Embryonic facial prominence (tissue), 1 donor: ENCODE results near the gene ADAR.

Source experiments
- DNase-seq: peaks from one replicate; pipeline ENCODE4 v3.0.0-alpha.2; 2016; ENCODE audit errors: extremely low spot score

The ADAR gene

DNA sequence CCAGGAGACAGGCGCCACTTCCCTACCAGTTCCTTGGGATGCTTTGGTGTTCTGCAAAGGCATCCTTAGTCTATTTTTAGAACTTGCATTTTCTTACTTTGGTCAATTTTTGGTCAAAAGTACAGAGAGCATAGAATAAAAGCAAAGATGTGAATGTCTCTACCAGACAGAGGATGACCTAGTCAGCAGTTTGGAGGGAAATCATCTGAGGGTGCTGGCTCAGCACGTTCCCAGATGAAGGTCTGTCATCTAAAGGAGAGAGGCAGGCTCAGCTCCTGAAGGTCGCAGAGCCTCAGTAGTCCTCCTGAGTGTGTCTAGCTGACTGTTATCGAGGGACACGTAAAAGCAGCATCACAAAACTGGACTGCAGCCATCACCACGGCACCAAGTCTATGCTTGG is 25.1 kb downstream of the ADAR start:
- no peak for DNase-seq

DNA sequence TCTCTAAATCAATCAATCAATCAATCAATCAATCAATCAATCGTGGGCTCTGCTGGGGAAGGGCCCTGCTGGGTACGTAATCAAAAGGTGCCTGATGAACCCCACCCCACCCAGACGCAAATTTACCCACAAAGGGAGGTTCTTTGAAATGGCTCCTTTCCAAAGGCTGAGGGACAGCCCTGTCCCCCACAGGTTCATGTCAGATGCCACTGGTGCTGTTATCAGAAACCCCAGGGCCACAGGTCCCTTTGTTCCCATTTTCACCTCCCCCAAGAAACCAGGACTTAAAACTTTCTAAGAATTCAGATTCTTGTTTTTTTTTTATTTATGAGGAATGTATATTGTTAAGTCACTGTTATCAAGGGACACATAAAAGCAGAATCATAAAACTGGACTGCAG is 26.2 kb downstream of the ADAR start:
- DNase-seq: no peak

DNA sequence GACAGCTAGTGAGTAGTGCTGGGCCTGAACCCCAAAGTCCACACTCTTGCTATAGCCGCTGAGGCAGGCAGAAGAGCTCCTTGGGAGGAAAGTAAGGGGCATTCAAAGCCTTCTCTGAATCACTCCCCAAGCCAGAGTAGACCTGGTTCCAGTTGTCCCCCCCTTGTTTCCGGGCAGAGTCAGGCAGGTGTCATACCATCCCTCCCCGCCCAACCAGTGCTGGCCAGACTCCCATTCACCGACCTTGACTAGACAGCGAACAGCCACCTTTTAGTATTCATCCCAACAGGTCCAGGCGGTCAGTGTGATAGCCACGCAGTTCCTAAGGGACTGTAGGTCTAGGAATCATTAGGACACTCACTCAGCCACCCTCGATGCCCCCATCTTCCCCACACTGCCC is 28.6 kb downstream of the ADAR start:
- DNase-seq: no peak

DNA sequence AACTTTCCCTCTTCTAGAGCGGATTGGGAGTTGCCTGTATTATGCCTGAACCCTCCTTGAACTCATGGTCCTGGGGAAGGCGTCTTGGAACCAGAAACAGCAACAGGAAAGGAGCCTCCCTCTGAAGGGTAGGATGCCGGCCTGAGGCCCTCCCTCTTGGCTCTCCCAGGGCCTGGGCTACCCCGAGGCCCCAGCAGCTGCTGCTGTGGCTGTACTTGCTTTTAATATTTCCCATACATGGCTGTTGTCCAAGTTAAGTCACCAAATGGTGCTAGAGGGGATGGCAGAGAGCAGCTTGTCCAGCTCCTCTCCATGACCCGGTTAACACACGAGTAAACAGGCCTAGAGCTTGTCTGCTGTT is 29.9 kb downstream of the ADAR start:
- DNase-seq: no peak

DNA sequence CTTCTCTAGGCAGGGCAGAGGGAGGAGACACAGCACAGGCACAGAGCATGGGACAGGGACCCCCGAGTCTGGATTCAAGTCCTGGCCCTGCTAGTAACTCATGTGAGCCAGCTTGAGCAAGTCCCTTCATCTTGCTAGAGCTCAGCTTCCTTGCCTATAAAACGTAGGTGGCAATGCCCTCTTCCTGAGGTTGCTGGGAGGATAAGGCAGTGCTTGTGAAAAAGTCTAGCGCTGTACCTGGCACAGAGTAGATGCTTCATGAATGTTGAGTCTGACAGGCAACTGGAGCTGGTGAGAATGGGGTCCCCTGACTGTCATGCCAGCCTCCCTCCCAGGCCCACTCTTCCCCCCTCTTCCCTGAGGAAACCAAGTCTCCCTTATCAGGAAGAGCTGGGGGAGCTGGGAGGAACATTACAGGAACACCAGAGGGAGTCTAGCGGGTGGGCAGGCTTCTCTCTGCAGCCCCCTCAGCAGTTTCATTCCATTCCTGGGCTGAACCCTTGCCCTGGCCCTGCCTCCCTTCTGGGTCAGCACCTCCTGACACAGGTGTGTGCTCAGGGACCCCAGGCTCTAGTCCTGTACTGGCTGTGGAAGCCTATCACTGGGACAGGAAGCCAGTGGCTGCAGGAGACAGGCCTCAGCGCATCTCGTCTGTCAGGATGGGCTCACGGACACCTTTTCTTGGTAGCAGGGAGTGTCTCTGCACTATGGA is 30.5 kb downstream of the ADAR start:
- no peak for DNase-seq

DNA sequence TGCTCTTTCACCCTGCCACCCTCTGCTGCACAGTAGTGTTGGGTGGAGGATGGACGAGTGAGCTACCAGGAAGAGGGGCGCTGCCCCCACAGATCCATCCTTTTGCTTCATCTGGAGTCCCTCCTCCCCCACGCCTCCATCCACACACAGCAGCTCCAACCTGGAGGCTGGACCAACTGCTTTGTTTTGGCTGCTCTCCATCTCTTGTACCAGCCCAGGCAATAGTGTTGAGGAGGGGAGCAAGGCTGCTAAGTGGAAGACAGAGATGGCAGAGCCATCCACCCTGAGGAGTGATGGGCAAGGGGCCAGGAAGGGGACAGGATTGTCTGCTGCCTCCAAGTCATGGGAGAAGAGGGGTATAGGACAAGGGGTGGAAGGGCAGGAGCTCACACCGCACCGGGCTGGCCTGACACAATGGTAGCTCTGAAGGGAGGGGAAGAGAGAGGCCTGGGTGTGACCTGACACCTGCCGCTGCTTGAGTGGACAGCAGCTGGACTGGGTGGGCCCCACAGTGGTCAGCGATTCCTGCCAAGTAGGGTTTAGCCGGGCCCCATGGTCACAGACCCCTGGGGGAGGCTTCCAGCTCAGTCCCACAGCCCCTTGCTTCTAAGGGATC is 31.9 kb downstream of the ADAR start:
- no peak for DNase-seq

DNA sequence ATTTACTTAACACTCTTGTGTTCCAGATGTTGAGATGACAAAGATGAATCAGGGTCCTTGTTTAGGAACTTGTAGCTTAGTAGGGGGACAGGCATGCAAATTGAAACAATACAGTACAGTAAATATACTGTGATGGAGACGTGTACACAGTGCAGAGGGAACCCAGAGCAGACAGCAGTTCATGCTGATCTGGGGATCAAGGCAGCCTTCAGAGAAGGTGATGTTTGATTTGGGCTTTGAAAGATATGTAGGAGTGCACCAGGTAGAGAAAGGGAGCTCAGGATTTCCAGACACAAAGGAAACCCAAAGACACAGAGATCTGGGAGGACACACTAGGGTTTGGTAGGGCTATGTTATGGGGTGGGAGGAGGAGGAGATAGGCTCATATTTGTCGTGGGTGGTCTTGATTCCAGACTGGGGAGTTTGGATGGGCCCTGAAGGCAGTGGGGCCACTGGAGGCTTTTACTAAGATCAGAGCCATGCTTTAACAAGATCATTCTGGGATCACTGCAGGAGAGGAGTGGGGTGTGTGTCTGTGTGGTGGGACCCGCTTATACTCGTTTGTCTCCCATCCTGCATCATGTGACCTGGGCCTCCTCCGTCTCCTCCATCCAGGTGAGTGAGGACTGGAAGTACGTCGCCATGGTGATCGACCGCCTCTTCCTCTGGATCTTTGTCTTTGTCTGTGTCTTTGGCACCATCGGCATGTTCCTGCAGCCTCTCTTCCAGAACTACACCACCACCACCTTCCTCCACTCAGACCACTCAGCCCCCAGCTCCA is 32.6 kb downstream of the ADAR start:
- no peak for DNase-seq

DNA sequence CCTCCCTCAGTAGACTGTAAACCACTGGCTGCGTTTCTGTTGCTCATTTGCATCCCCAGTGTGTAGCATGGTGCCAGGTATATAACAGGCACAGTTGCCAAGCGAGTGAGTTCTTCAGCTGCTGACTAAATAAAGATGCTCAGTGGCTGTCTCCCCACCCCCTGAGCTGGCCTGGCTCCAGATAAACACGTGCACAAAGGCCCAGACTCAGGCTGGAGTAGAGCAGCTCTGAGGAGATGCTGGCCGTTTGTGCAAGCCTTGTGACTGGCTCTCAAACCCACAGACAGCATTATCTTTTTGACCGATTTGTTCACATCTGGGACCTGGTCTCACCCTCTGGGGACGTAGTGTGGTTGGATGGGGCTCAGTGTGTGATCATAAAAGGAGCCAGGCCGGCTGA is 33.3 kb downstream of the ADAR start:
- no peak for DNase-seq

DNA sequence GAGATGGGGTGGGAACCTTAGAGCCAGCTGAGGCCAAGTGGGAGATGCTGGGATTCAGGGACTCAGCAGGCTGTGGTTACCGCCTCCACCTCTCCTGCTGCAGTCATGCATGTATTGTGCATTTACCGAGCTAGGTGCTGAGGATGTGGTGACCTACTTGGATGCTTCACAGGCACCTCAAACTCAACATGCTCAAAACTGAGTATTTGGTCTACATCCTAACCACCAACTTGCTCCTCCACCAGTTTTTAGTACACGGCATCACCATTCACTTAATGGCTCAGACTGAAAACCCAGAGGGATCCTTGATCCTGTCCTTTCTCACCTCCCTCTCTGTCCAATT is 34.8 kb downstream of the ADAR start:
- no peak for DNase-seq

DNA sequence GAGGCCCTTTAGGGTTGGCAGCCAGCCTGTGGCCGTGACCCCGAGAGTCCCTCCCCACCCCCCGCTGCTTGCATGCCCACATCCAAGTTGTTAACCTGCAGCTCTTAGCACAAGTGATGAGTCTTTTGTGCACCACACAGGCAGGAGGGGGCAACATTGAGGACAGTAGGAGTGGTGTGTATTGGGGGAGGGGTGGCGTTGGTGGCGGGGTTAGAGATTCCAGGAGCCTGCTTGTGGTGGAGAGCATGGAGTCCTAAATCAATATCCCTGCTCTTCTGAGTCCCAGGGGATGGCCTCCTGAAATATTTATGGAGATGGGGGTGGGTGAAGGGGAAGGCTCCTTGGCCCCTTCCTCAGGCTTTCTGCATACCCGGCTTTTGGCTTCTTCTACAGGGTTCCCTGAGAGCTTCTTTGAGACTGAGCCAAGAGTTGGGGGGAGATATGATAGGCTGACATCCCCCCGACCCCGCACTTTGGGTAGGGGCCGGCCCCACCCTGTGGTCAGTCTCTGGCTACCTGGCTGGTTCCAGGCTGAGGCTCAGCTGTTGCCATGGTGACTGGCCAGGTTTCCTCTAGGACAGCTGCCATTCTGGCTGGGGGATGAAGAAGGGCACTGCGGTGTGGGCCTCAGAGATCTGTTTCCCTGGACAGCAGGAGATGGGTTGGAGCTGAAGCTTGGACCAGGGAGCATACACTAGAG is 35.4 kb downstream of the ADAR start:
- DNase-seq: no peak

DNA sequence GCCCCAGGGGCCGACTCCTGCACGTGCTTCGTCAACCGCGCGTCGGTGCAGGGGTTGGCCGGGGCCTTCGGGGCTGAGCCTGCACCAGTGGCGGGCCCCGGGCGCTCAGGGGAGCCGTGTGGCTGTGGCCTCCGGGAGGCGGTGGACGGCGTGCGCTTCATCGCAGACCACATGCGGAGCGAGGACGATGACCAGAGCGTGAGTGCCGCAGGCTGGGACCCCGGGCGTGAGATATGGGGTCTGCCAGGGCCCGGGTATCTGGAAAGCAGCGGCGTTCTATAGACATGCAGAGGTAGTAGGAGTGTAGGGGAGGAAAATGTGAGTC is 36.1 kb downstream of the ADAR start:
- DNase-seq: no peak

DNA sequence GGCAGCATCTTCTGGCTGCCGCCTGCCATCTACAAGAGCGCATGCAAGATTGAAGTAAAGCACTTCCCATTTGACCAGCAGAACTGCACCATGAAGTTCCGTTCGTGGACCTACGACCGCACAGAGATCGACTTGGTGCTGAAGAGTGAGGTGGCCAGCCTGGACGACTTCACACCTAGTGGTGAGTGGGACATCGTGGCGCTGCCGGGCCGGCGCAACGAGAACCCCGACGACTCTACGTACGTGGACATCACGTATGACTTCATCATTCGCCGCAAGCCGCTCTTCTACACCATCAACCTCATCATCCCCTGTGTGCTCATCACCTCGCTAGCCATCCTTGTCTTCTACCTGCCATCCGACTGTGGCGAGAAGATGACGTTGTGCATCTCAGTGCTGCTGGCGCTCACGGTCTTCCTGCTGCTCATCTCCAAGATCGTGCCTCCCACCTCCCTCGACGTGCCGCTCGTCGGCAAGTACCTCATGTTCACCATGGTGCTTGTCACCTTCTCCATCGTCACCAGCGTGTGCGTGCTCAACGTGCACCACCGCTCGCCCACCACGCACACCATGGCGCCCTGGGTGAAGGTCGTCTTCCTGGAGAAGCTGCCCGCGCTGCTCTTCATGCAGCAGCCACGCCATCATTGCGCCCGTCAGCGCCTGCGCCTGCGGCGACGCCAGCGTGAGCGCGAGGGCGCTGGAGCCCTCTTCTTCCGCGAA is 36.6 kb downstream of the ADAR start:
- DNase-seq: no peak

DNA sequence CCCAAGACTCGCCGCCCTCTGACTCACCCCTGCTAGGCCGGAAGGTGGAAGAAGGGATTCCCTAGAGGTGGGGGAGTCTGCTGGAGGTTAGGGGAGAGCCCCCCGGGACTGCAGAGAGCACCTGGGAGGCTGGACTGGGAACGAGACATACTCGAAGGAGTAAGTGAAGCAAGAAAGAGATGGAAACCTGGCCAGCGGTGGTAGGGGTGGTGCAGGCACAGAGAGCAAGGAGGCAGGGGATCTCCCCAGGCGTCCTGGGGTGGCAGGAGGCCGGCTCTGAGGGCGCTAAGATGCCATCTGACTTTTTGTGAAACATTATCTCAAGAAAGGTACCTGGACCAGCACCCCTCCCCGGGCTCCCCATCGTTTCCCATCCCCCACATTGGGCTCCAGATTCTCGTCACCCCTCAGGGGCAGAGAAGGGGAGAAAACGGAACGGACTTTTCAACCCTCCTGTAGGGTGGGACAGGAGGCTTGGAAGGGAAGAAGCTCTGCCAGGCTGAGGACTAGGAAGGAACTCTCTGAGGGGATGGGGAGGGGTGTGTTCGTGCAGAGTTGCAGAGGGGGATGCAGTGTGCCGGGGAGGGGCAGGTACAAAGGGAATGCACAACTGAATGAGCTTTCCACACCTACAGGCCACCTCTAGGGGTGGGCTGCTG is 39.7 kb downstream of the ADAR start:
- no peak for DNase-seq

DNA sequence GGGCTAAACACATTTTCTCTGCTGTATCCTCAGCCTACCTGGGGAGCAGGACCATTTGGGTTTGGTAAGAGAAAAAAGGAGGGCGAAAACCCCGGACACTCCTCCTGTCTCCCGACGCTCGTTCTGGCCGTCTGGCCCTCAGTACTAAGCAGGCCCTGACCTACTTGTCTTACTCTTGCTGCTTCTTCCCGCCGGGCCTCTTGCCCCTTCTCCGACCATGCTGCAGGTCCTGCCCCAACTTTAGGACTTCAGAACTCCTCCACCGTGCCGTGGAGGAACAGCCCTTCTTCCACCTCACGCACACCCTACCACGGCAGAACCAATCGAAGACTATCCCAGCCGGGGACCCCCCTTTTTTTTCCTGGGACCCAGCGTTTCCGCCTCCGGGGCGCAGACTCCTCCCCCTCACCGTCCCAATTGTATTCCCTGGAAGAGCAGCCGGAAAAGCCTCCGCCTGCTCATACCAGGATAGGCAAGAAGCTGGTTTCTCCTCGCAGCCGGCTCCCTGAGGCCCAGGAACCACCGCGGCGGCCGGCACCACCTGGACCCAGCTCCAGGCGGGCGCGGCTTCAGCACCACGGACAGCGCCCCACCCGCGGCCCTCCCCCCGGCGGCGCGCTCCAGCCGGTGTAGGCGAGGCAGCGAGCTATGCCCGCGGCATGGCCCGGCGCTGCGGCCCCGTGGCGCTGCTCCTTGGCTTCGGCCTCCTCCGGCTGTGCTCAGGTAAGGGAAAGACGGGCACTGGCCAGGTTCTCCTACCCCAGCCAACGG is 40.4 kb downstream of the ADAR start, which contains the start of gene CHRNB2:
TSS of gene CHRNB2 (plus strand) at position 393 of the 771 bp plus-strand sequence. CDS start at position 660, 267 bp downstream.
- no peak for DNase-seq

DNA sequence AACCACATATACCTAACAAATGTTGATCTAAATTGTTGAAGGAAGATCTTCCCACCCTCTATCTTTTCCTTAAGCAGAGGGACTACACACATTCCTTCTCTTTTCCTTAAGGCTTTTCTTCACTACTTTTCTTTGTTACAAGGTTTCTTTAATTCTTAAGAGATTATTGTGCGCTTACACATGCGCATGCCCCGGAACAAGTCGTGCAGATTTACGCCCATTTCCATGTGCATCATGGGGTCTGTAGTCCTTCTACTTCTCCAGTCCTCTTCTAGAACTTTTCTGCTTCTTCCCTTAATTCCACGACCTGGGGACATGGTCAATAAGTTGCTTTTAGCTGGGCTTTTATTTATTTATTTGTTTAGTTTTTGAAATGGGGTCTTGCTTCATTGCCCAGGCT is 42.1 kb downstream of the ADAR start:
- DNase-seq: no peak

DNA sequence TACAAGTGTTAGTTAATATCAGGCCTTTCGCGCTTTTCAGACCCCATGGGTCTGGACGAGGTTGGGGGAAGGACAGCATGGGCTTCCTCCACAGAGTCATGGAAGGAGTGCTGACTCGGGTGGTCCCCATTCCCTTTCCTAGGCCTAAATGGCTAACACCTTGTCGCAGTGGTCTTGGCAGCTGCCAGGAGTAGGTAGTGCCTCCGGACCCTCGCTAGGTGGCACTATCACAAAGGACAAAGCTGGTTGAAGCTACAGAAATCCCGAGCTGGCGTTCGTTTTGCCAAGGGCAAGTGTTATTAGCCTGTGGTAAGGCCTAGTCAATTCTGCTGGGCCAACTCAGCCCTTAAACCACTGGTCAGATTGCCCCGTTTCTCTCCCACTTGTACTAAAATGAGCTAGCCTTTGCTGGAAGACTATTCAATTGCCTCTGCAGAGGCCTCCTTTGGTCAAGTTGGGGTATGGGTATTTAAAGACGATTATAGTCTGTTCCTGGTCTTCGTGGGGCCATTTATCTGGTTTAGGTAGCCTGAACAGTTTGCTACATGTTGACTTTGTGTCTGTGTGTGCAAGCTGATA is 48.4 kb downstream of the ADAR start:
- peak; percentile 76 for DNase-seq

DNA sequence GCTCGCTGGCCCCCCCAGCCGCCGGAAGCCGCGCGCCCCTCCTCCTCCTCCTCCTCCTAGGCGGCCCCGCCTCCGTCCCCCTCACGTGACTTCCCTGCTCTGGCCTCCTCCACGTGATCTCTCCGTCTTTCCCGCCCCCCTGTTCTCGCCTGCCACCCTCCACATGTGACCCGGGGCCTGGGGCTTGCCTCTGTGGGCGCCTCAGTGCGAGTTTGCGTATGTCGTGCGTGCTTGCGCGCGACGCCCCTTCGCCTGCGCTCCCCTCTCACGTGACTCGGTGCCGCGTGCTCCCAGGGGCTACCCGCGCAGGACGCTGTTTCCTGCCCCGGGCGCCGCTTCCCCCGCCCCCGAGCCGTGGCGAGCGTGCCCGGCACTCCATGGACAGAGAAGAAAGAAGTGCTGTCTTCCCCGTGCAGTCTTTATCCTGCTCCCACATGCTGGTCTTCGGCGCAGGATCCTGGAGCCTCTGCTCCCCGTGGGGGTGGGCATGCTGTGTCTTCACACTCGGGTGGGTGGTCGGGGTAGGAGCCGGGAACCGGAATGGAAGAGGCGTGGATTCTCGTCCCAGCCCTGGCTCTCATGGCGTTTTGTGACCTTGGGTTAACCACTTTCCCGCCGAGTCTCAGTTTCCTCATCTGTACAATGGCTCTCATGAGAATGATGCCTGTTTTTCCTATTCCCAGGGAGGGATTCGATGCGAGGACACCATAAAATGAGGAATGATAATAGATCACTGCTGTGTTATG is 49.1 kb downstream of the ADAR start:
- DNase-seq: peak; percentile 99

DNA sequence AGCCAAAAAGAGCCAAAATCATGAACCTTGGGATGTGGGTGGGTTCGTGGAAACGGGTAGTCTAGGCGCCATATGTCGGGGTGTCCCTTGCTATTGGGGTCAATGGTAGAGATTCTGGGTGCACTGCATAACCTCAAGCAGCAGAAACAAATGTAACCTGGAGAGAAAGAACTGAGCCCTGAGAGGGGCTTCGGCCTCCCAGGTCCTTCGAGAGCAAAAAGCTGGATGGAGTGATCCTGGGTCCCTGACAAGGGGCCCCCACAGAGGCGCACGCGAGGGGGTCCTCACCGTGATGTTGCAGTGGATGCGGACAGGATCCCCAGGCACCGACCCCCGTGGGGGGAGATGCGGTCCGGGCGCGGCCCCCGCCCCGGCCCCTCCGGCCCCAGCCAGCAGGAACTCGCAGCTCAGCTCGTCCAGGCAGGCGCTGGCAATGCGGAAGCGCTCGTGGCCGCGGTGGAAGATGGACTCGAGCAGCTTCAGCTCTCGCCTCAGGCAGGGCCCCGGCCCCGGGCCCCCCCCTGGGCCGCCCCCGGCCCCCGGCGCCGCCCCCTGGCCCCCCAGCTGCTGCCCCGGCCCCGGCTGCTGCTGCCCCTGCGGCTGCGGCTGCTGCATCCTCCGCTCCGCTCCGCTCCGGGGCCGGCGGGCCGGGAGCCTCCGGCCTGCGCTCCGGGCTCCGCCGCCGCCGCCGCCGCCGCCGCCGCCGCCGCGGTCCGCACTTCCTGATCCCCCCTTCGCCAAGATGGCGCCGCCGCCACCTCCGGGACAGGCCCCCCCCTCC is 49.9 kb downstream of the ADAR start, which contains the start of gene UBE2Q1:
TSS of gene UBE2Q1 (minus strand) at position 724 of the 781 bp plus-strand sequence. CDS start at position 615, 109 bp downstream.
- DNase-seq: no peak
